Measurements from ENCODE around the gene TMEM245. TPM values are rescaled to one million over a fixed set of nuclear protein-coding genes. Genes with fewer than 3 reads are reported as not detected.

The TMEM245 gene
- total RNA-seq, 1 experiment from 2014 or later, result 34.8 TPM

DNA sequence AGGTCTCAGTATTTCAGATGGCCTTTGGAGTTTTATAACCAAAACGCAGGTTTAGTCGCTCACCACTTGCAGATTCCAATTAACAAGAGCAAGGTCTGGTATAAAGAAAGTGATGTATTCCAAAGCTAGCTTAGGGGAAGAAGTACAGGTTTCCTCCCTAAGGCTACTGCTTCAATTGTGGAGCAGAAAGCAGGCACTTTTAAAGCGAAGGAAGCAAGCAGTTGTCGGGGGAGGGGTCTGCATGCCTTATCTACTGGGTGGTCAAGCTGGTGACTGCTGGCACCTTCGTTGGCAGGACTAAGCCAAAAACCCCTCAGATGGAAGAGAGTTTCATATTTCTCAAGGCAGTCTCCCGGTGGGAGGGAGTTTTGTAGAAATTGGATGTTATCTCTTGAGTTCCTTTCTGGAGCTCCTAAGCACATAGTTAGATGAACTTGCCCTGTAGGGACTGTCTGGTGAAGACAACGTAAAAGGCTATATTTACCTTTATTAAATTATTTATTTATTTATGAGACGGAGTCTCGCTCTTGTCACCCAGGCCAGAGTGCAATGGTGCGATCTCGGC is 1.6 kb upstream of the TMEM245 start:
- Histone ChIP-seq H3K79me2 (ENCODE audit: insufficient read depth, low read length) (peaks cover 34% of the 10 kb centered on the region), H2AFZ (ENCODE audit: low read depth, low read length, poor library complexity, severe bottlenecking) (peak overlapping the region; percentile 94), H3K36me3 (ENCODE audit: control insufficient read depth in 1 of 2, insufficient read depth in 2 of 2, low read length in 2 of 2) (no peaks in the 10 kb centered on the region), H3K27ac (ENCODE audit: low read depth, low read length) (no peak overlapping the region), H3K9ac (ENCODE audit: low read length) (peak overlapping the region; percentile 92; the same call in 1 of the 2 replicates), H3K9me3 (ENCODE audit: control insufficient read depth in 1 of 2, insufficient read depth in 1 of 2, low read depth in 1 of 2, low read length in 2 of 2) (no peaks in the 10 kb centered on the region), H3K4me3 (replicated peaks in 1 of 2; ENCODE audit: low read depth in 1 of 2, low read length in 2 of 2) (no peak overlapping the region), H3K4me1 (ENCODE audit: control insufficient read depth in 1 of 2, insufficient read depth in 2 of 2, low read length in 2 of 2) (peaks cover 15 to 27% of the 10 kb centered on the region in 2 experiments), H4K20me1 (ENCODE audit: insufficient read depth) (peaks cover 8% of the 10 kb centered on the region; the same call in 1 of the 2 replicates), H3K9me2 (ENCODE audit: insufficient read depth) (no peaks in the 10 kb centered on the region), H3K27me3 (ENCODE audit: insufficient read depth, low read length) (no peaks in the 10 kb centered on the region), H3K4me2 (ENCODE audit: low read length) (0 out of 2 replicates have a peak overlapping the region, but pooled peaks have one; percentile 95)
- ATAC-seq (no peak), DNase-seq (ENCODE audit: low read depth, low spot score) (no peak)
- TF ChIP-seq EGR1 (IDR thresholded peaks at IDR 0.05; ENCODE audit: low read depth) (no peak), POLR2A (IDR thresholded peaks at IDR 0.05; ENCODE audit: borderline replicate concordance, extremely low read depth, insufficient read depth, insufficient read length) (no peak), JUND (IDR thresholded peaks at IDR 0.05) (no peak), ZNF274 (IDR thresholded peaks at IDR 0.05; ENCODE audit: low read depth, low read length) (no peak), CBX3 (IDR thresholded peaks at IDR 0.05; ENCODE audit: low read depth) (no peak), EZH2phosphoT487 (IDR thresholded peaks at IDR 0.05; ENCODE audit: borderline replicate concordance) (no peak), POLR2AphosphoS5 (IDR thresholded peaks at IDR 0.05; ENCODE audit: low read depth, low read length) (no peak), MAX (IDR thresholded peaks at IDR 0.05) (no peak), ZFX (IDR thresholded peaks at IDR 0.05) (no peak), TCF7L2 (IDR thresholded peaks at IDR 0.05; ENCODE audit: borderline replicate concordance, extremely low read depth, insufficient read depth, insufficient read length) (no peak), FOSL1 (IDR thresholded peaks at IDR 0.05; ENCODE audit: low read depth) (no peak), YY1 (IDR thresholded peaks at IDR 0.05; ENCODE audit: extremely low read depth, insufficient replicate concordance, low read depth, low read length) (no peak)
- TF ChIP-seq, protein P1, sequence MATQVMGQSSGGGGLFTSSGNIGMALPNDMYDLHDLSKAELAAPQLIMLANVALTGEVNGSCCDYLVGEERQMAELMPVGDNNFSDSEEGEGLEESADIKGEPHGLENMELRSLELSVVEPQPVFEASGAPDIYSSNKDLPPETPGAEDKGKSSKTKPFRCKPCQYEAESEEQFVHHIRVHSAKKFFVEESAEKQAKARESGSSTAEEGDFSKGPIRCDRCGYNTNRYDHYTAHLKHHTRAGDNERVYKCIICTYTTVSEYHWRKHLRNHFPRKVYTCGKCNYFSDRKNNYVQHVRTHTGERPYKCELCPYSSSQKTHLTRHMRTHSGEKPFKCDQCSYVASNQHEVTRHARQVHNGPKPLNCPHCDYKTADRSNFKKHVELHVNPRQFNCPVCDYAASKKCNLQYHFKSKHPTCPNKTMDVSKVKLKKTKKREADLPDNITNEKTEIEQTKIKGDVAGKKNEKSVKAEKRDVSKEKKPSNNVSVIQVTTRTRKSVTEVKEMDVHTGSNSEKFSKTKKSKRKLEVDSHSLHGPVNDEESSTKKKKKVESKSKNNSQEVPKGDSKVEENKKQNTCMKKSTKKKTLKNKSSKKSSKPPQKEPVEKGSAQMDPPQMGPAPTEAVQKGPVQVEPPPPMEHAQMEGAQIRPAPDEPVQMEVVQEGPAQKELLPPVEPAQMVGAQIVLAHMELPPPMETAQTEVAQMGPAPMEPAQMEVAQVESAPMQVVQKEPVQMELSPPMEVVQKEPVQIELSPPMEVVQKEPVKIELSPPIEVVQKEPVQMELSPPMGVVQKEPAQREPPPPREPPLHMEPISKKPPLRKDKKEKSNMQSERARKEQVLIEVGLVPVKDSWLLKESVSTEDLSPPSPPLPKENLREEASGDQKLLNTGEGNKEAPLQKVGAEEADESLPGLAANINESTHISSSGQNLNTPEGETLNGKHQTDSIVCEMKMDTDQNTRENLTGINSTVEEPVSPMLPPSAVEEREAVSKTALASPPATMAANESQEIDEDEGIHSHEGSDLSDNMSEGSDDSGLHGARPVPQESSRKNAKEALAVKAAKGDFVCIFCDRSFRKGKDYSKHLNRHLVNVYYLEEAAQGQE (IDR thresholded peaks at IDR 0.05; ENCODE audit: low read depth), result no peak
- TF ChIP-seq, protein P2, sequence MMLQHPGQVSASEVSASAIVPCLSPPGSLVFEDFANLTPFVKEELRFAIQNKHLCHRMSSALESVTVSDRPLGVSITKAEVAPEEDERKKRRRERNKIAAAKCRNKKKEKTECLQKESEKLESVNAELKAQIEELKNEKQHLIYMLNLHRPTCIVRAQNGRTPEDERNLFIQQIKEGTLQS (IDR thresholded peaks at IDR 0.05), result no peak
- TF ChIP-seq, protein P3, sequence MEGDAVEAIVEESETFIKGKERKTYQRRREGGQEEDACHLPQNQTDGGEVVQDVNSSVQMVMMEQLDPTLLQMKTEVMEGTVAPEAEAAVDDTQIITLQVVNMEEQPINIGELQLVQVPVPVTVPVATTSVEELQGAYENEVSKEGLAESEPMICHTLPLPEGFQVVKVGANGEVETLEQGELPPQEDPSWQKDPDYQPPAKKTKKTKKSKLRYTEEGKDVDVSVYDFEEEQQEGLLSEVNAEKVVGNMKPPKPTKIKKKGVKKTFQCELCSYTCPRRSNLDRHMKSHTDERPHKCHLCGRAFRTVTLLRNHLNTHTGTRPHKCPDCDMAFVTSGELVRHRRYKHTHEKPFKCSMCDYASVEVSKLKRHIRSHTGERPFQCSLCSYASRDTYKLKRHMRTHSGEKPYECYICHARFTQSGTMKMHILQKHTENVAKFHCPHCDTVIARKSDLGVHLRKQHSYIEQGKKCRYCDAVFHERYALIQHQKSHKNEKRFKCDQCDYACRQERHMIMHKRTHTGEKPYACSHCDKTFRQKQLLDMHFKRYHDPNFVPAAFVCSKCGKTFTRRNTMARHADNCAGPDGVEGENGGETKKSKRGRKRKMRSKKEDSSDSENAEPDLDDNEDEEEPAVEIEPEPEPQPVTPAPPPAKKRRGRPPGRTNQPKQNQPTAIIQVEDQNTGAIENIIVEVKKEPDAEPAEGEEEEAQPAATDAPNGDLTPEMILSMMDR (IDR thresholded peaks at IDR 0.05 in 2 of 3, conservative IDR thresholded peaks at IDR 0.05 in 1 of 3; ENCODE audit: borderline replicate concordance in 1 of 3, insufficient read depth in 1 of 3, low read depth in 2 of 3, low read length in 2 of 3), result no peak
- TF ChIP-seq, protein P4, sequence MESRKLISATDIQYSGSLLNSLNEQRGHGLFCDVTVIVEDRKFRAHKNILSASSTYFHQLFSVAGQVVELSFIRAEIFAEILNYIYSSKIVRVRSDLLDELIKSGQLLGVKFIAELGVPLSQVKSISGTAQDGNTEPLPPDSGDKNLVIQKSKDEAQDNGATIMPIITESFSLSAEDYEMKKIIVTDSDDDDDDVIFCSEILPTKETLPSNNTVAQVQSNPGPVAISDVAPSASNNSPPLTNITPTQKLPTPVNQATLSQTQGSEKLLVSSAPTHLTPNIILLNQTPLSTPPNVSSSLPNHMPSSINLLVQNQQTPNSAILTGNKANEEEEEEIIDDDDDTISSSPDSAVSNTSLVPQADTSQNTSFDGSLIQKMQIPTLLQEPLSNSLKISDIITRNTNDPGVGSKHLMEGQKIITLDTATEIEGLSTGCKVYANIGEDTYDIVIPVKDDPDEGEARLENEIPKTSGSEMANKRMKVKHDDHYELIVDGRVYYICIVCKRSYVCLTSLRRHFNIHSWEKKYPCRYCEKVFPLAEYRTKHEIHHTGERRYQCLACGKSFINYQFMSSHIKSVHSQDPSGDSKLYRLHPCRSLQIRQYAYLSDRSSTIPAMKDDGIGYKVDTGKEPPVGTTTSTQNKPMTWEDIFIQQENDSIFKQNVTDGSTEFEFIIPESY (IDR thresholded peaks at IDR 0.05; ENCODE audit: extremely low read depth, insufficient replicate concordance, low read length), result no peak
- RAD21 ChIA-PET (ENCODE audit: low non-redundant PET in 1 of 2, low total read pairs in 2 of 2, uncharacterized antibody in 2 of 2, unreplicated experiment in 2 of 2), result no interaction called here
- POLR2A ChIA-PET, result no interaction called here
- no TSS peak for BruUV-seq (replicated peaks)
- CTCF ChIA-PET, result no interaction called here
- intact Hi-C loops (cut with micrococcal nuclease), result no loop called here
